Heart right ventricle (tissue), 16 donors: ENCODE data around the gene KCNT2. TPM values are rescaled to one million over a fixed set of nuclear protein-coding genes. Genes with fewer than 3 reads are reported as not detected.

Source experiments
- ATAC-seq, 8 donors: fragments of 200-7000 bp; cut with Tn5 transposase; one replicate each; pipeline ENCODE4 v1.9.1; 2020; ENCODE audit warnings: mild to moderate bottlenecking in 8 of 8, moderate library complexity in 8 of 8, moderate number of reproducible peaks in 1 of 8
- DNase-seq, 2 donors: peaks; one replicate each; pipeline ENCODE4 v3.0.0-alpha.2; 2020
- H3K27ac ChIP-seq, 10 donors: fragments of 200-600 bp; sonication (generic) in 2 of 10; one replicate each; pipeline versions ENCODE4 v1.5.0 to v1.8.0; 2020 to 2022; ENCODE audit warnings: mild to moderate bottlenecking in 3 of 10
- H3K27me3 ChIP-seq, 7 donors: fragments of 200-600 bp; one replicate each; pipeline ENCODE4 v1.8.0; 2021 to 2022; ENCODE audit warnings: mild to moderate bottlenecking in 2 of 7
- H3K36me3 ChIP-seq, 9 donors: fragments of 200-600 bp; sonication (generic) in 1 of 9; one replicate each; pipeline versions ENCODE4 v1.5.0 to v1.8.0; 2020 to 2022; ENCODE audit warnings: mild to moderate bottlenecking in 2 of 9
- H3K4me1 ChIP-seq, 9 donors: fragments of 200-600 bp; sonication (generic) in 1 of 9; one replicate each; pipeline versions ENCODE4 v1.5.0 to v1.8.0; 2020 to 2022; ENCODE audit warnings: mild to moderate bottlenecking in 4 of 9
- H3K4me3 ChIP-seq, 10 donors: fragments of 200-600 bp; sonication (generic) in 2 of 10; one replicate each; pipeline versions ENCODE4 v1.5.0 to v1.8.0; 2020 to 2022; ENCODE audit warnings: mild to moderate bottlenecking in 7 of 10, moderate library complexity in 2 of 10
- H3K9me3 ChIP-seq, 11 donors: fragments of 200-600 bp in 10 of 11; sonication (generic) in 2 of 11; one replicate each; pipeline versions ENCODE4 v1.5.0 to v1.8.0; 2013 to 2022; ENCODE audit warnings: mild to moderate bottlenecking in 2 of 11, control low read depth in 1 of 11, moderate library complexity in 1 of 11
- WGBS, 2 donors: extraction: QIAGEN DNeasy Blood & Tissue Kit; methylation state at CpG; one replicate each; pipeline ENCODE4 v1.1.7; 2013; ENCODE audit warnings: inconsistent platforms in 1 of 2; 5-methylcytosine and 5-hydroxymethylcytosine counted together
- intact Hi-C, 10 donors: fragments of 100-400 bp; cut with DNase I; formaldehyde crosslinking; loops; one replicate each; pipeline versions ENCODE4 v1.11.1 to v1.14.2; 2022
- polyA plus RNA-seq, 2 donors: library from polyadenylated mRNA; stranded (reverse); fragments of 200-250 nt; gene quantifications; one replicate each; pipeline ENCODE4 v1.2.3, GENCODE V29; 2013
- total RNA-seq, 10 donors: library from RNA; stranded (reverse); fragmentation: NEBNext Ultra II Directional in 3 of 10; extraction: Animal tissue kit (Norgen Biotek cat#: 25700) in 3 of 10; gene quantifications; one replicate each; pipeline versions ENCODE4 v1.2.1 to v1.2.4, GENCODE V29; 2021 to 2023
- TF ChIP-seq, protein P1 (sequence below), 9 donors: fragments of 200-600 bp; sonication (generic) in 2 of 9; IDR thresholded peaks; one replicate each; pipeline versions ENCODE4 v1.5.0 to v1.8.0; 2021 to 2022; ENCODE audit warnings: antibody characterized with exemption in 9 of 9, mild to moderate bottlenecking in 5 of 9, moderate library complexity in 1 of 9
- donor health status: Arrhythmogenic right ventricular cardiomyopathy.
- donor health status: ischemic (EF 13 %, LVEDD 7.1; RV severe dilation, severe dysfunction).
- donor health status: healthy with polysubstance abuse.
- donor health status: DM: no; HTN: yes; CAD: no.
- donor health status: DM: no; HTN: no; CAD: no.
- donor health status: ischemic (EF 25% LVEDD 6.9; RV normal size, moderate dysfunction).
- donor health status: ischemic (EF 25% LVEDD 5.7; RV mildly dilated, moderate dysfunction).
- donor health status: healthy.
- donor health status: DM: yes; HTN: yes; CAD: no.
- donor health status: Ischemic cardiomyopathy.
- donor health status: ischemic (EF 35%, LVEDD 5.7; RV mildly dilated, moderate dysfunction).
- donor health status: nonischemic (EF 11% LVEDD 7.7; RV severe dilation, severe dysfunction).
- donor health status: DM: yes; HTN: yes; CAD: no.
- donor health status: PGD.
- donor health status: ischemic (EF 29% LVEDD 5.4; RV normal size, mild dysfunction).
- donor health status: nonischemic (EF 23%, LVEDD 6.1; RV moderate dilation, normal function).

The KCNT2 gene
- total and polyA plus RNA-seq, 12 donors, result 0.26 to 1.1 (median 0.68) TPM

- WGBS, 2 donors, result 38 to 42% methylated on average over 2 of the region's 2 CpGs
- Histone ChIP-seq H3K9me3 (no peaks in the 10 kb centered on the region), H3K4me3 (no peak overlapping the region), H3K4me1 (no peaks in the 10 kb centered on the region), H3K36me3 (no peaks in the 10 kb centered on the region), H3K27me3 (no peaks in the 10 kb centered on the region), H3K27ac (no peak overlapping the region)
- DNase-seq (no peak), ATAC-seq (no peak)
- TF ChIP-seq, protein P1, sequence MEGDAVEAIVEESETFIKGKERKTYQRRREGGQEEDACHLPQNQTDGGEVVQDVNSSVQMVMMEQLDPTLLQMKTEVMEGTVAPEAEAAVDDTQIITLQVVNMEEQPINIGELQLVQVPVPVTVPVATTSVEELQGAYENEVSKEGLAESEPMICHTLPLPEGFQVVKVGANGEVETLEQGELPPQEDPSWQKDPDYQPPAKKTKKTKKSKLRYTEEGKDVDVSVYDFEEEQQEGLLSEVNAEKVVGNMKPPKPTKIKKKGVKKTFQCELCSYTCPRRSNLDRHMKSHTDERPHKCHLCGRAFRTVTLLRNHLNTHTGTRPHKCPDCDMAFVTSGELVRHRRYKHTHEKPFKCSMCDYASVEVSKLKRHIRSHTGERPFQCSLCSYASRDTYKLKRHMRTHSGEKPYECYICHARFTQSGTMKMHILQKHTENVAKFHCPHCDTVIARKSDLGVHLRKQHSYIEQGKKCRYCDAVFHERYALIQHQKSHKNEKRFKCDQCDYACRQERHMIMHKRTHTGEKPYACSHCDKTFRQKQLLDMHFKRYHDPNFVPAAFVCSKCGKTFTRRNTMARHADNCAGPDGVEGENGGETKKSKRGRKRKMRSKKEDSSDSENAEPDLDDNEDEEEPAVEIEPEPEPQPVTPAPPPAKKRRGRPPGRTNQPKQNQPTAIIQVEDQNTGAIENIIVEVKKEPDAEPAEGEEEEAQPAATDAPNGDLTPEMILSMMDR (IDR thresholded peaks at IDR 0.05), result no peak
- intact Hi-C loops, result no loop called here
These were observed 169.9 kb downstream of the KCNT2 start for GRCh38 chr1:196438329-196438728.

GRCh38 chr1:196437671-196438070, 170.6 kb downstream of the KCNT2 start:
- Histone ChIP-seq H3K27me3 (no peaks in the 10 kb centered on the region), H3K4me1 (no peaks in the 10 kb centered on the region), H3K9me3 (no peaks in the 10 kb centered on the region), H3K36me3 (no peaks in the 10 kb centered on the region), H3K4me3 (no peak overlapping the region), H3K27ac (no peak overlapping the region)
- TF ChIP-seq, protein P1 (IDR thresholded peaks at IDR 0.05), result no peak
- ATAC-seq (no peak), DNase-seq (no peak)
- intact Hi-C loops, result no loop called here

- no peak overlapping the region for H3K4me3 ChIP-seq
- H3K9me3 ChIP-seq, result no peaks in the 10 kb centered on the region
- no peaks in the 10 kb centered on the region for H3K4me1 ChIP-seq
- DNase-seq (no peak), ATAC-seq (no peak)
- no peaks in the 10 kb centered on the region for H3K27me3 ChIP-seq
- TF ChIP-seq, protein P1 (IDR thresholded peaks at IDR 0.05), result no peak
- H3K36me3 ChIP-seq, result no peaks in the 10 kb centered on the region
- intact Hi-C loops, result no loop called here
- no peak overlapping the region for H3K27ac ChIP-seq
These were observed 175.2 kb downstream of the KCNT2 start for GRCh38 chr1:196433000-196433399.

DNA sequence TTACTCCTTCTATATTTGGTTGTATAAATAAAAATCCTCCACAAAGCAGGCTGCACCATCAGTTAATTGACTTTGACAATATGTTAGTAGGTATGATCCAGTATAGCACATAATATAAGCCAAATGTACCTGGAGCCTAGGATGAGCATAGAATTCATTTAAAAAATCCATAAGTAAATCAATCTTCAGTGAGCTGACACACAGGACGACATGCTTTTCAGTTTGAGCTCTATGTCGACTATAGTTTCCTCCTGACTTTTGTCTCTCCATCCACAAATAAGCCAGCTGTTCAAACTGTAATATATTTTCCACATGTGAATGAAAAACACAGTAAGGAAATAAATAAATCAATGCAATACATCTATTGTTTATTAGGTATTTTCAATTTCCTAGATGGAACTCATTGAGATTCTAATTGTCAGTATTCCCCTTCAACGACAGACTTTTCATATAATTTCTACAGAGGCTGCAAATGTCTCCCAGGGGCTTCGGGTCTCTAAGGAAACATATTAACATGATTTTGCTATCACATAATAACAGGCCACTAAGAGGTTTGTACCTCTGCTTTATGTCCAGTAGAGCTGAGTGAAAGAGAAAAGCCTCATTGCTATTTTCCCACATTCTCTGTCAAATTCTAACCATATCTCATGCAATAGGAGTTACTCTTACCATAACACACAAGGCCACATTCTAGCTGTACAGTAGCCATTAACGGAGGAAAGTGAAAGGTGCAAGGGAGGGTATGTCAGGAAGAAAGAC, 180.1 kb downstream of the KCNT2 start:
- DNase-seq, result no peak
- intact Hi-C loops, result no loop called here
- Histone ChIP-seq H3K4me3 (no peak overlapping the region), H3K27me3 (no peaks in the 10 kb centered on the region), H3K27ac (no peak overlapping the region), H3K9me3 (no peaks in the 10 kb centered on the region), H3K4me1 (no peaks in the 10 kb centered on the region), H3K36me3 (no peaks in the 10 kb centered on the region)
- no peak for ATAC-seq
- TF ChIP-seq, protein P1 (IDR thresholded peaks at IDR 0.05), result no peak
- WGBS, 2 donors, result 67 to 74% methylated on average over 5 of the region's 5 CpGs
